Measurements from ENCODE around the gene GRAMD2B.
"Not testable (repeated sequence)": the region's sequence is repeated elsewhere in the genome, so short reads cannot be mapped to it uniquely, and the experiment has no call there.

Gene GRAMD2B

DNA sequence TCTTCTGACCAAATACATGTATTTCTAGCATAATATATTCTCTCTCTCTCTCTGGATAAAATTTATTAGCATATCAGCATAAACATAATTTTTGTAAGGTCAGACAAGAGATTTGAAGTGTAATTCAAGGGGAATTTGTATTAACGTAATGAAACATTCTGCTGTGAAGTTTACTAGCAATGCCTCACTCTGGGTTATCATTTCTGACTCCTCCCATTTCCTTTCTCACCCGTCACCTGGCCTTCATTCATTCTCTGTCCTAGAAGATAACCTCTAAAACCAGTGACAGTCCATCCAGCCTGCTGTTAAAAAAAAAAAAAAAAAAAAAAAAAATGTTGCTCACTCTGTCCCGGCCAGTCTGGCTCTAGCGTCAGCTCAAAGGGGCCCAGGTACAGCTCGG is 27.1 kb downstream of the GRAMD2B start:
- no peak for DNase-seq (ENCODE audit: low read depth)

DNA sequence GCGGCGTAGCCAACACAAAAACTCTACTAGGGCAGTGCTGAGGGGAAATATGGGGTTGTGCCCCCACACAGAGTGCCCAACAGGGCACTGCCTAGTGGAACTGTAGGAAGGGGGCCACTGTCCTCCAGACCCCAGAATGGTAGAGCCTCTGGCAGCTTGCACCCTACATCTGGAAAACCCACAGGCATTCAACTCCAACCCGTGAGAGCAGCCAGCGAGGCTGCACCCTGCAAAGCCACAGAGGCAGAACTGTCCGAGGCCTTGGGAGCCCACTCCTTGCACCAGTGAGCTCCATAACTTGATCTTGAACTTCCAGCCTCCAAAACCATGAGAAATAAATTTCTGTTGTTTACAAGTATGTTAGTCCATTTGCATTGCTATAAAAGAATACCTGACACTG is 27.7 kb downstream of the GRAMD2B start:
- DNase-seq (ENCODE audit: low read depth) = no peak

- DNase-seq (ENCODE audit: low read depth) = no peak
These were observed 29.3 kb downstream of the GRAMD2B start for GRCh38 chr5:126452477-126452876.

- DNase-seq (ENCODE audit: low read depth) = no peak
These were observed 30.9 kb downstream of the GRAMD2B start for GRCh38 chr5:126454081-126454480.

DNA sequence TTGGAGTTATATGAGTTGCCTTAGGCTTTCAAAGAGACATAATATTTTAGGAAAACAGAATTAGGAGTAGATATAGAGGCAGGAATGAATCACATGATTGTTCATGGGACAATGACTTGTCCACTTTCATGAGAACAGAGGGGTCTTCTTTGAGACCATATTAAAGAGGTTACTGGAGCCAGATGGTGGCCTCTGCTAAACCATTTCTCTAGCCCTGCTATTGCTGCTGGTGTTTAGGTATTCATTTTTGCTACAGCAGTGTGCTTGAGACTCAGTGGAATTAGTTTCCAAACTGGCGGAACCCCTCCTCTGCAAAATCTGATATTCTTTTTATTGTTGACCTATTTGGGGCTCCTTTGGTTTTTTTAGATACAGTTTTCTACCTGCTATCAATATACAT is 31.3 kb downstream of the GRAMD2B start:
- no peak for DNase-seq (ENCODE audit: low read depth)

DNA sequence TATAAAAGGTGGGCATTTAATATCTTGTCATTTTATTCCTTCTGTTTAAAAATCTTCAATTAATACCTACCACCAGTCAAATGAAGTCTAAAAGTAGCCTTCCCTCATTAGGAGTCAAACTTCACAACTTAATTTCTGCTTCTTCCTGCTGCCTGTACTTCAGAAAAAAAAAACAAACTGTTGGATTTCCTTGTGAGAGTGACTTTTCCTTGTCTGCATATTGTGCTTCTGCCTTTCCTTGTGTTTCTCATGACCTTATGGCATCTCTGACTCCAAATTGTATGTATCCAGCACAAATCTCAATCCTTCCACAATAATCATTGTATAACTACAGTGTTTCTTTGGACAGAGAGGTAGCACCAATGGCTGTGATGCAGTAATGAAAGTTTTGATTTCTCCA is 32.1 kb downstream of the GRAMD2B start:
- no peak for DNase-seq (ENCODE audit: low read depth)

DNA sequence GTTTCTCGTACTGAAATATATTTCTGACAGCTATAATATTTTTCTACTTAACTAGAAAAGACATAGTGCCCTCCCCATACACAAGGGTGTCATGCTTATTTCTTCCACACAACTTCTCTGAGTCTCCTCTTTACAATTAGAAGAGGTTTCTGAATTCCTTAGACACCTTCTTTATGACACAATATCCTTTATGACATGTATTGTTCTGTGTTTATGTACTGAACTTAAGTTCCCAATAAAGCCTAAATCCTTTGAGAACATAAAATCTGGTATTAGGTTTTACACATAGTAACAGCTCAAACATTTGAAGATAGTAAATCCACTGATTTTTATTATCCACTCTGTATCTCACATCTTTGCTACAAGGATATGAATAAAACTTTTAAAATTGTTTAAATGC is 32.5 kb downstream of the GRAMD2B start:
- DNase-seq (ENCODE audit: low read depth) = no peak

DNA sequence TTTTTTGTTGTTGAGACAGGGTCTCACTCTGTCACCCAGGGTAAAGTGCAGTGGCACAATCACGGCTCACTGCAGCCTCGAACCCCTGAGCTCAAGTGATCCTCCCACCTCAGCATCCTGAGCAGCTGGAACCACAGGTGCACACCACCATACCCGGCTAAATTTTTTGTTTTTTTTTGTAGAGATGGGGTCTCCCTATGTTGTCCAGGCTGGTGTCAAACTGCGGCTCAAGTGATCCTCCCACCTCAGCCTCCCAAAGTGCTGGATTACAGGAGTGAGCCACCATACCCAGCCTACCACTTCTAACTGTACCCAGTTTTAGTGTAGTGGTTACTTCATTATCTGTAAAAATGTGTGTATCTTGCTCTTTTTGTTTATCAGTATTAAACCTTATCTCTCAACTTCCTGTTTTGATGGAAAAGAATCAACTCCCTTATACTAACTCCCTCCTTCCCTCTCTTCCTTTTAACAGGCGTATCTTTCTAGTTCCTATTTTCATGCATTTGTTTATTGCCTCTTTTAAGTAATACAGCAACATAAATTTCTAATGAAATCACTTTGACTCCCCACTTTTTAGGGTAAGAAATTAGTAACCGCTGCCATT is 33.1 kb downstream of the GRAMD2B start:
- no peak for DNase-seq (ENCODE audit: low read depth)

- DNase-seq (ENCODE audit: low read depth) = no peak
These were observed 37.2 kb downstream of the GRAMD2B start for GRCh38 chr5:126460459-126460858.

- no peak for DNase-seq (ENCODE audit: low read depth)
These were observed 37.8 kb downstream of the GRAMD2B start for GRCh38 chr5:126460977-126461376.

DNA sequence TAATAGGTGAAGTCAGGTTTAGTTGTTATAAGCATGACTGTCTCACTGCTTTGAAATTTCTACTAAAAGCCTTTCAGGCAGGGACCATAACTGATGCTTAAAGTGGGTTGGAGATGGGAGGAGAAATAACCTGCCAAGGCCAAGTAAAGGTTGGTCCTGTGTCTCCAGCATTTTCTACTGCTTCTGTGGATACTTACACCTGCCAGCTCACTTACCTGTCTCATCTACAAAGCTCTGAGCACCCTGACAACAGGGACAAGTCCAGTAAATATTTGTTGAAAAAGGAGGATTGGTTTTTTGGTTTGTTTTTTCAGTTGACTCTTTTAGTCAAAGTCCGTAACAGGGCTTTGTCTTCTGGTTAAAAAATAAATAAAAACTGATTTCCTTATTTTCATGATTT is 38.6 kb downstream of the GRAMD2B start:
- DNase-seq (ENCODE audit: low read depth) = no peak

DNA sequence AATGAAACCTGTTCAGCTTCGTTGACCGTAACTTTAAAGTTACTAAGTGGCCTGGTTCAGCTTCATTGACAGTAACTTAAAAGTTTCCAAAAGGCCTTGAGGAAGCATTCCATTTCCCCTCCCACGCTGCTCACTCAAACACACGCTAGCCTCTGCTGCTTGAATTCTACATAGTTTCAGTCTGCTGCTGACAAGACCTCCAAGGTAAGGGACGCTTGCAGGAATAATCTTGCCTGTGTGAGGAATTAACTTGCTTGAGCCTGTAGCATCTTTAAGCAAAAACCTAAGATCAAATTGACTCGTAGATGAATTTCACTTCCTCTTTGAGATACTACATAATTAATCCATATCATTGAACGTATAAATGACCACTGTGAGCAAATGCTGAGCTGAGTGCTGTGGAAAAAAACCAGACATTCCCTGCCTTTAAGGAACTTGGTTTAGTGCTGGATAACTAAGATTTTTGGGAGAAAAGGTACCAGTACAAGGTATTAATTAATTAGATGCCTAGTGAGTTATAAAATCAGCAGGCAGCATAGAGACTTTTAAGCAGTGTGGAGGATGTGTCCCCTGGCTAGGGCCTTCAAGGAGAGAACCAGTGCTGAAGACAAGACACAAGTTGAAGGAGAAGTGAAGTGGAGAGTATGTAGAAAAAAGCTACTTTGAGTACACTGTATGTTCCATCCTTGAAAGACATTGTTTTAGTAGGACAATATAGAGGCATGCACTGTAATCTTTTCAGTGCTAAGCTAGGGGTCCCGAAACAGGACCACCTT is 39.2 kb downstream of the GRAMD2B start:
- no peak for DNase-seq (ENCODE audit: low read depth)

DNA sequence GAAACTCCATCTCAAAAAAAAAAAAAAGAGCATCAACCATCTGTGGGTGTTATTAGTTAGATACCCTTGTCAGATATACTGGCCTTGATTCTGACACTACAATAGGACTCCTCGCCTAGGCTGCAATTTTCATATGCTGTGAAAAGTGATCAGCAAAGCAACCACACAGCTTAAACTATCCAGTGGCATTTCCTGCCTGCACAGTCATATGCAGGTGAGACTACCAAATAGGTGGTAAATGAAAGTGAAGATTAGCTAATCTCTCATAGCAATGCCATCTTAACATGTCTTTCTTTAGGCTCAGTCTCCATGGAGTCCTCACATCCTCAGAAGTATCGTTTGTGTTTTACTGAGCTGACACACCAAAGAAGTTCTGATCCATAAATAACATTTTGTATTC is 40.8 kb downstream of the GRAMD2B start:
- no peak for DNase-seq (ENCODE audit: low read depth)

- no peak for DNase-seq (ENCODE audit: low read depth)
These were observed 41.8 kb downstream of the GRAMD2B start for GRCh38 chr5:126464959-126465358.

GRCh38 chr5:126468091-126468490 is 44.9 kb downstream of the GRAMD2B start:
- DNase-seq (ENCODE audit: low read depth) = no peak

DNA sequence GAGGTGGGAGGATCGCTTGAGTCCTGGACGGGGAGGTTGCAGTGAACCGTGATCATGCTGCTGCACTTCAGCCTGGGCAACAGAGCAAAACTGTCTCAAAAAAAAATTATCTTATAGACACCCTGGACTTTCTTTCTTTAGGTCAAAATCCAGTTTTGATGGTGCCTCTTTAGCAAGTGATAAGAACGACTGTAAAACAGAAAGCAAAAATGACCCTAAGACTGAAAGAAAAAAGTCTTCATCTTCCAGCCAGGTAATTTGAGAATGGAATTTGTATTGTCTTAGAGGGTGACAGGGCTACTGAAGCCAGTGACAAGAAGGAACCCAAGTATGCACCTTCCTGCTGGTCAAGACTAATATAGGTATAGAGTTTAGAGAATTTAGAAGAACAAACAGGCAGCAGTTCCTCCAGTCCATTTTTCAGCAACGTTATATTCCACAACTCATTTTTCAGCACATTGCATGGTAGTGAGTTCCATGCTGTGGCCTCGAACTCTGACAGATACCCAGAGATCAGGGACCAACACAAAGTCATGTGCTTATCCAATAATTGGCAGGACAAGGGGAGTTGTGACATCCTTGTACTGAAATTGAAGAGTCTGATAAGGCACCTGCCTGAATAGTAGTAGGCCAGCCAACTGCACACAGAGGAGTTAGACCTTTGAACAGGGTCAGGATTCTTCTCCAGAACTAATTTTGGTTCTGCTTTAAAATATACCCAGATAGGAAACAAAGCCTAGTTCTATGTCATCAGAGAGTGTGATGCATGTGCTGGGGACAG is 46.5 kb downstream of the GRAMD2B start:
- no peak for DNase-seq (ENCODE audit: low read depth)

DNA sequence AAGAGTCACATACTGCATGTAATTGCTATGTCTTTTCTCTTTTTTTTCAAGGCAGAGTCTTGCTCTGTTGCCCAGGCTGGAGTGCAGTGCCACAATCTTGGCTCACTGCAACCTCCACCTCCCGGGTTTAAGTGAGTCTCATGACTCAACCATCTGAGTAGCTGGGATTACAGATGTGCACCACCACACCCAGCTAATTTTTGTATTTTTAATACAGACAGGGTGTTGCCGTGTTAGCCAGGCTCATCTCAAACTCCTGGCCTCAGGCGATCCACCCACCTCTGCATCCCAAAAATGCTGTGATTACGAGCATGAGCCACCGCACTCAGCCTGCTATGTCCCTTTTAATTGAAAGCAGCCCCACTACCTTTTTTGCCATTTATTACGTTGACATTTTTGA is 47.3 kb downstream of the GRAMD2B start:
- not testable (repeated sequence) for DNase-seq (ENCODE audit: low read depth)

DNA sequence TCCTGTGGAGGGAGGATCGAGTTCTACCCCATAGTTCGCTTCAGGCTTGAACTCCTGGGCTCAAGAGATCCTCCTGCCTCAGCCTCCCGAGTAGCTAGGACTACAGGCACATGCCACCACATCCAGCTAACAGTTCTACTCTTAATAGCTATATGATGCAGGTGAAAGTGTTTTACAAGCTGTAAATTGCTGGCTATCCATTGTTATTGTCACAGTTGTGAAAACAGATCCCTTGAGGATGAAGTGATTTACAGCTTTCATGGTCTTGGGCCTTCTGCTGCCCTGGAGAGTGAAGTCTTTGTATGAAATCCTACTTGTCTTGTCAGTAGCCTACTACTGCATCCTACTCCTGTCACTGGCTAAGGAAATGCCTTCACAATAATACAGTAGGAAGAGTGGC is 48.0 kb downstream of the GRAMD2B start:
- DNase-seq (ENCODE audit: low read depth) = no peak

- no peak for DNase-seq (ENCODE audit: low read depth)
These were observed 48.8 kb downstream of the GRAMD2B start for GRCh38 chr5:126471875-126472537.

- DNase-seq (ENCODE audit: low read depth) = no peak
These were observed 49.3 kb downstream of the GRAMD2B start for GRCh38 chr5:126472538-126472889.

- no peak for DNase-seq (ENCODE audit: low read depth)
These were observed 54.3 kb downstream of the GRAMD2B start for GRCh38 chr5:126477294-126478117.

DNA sequence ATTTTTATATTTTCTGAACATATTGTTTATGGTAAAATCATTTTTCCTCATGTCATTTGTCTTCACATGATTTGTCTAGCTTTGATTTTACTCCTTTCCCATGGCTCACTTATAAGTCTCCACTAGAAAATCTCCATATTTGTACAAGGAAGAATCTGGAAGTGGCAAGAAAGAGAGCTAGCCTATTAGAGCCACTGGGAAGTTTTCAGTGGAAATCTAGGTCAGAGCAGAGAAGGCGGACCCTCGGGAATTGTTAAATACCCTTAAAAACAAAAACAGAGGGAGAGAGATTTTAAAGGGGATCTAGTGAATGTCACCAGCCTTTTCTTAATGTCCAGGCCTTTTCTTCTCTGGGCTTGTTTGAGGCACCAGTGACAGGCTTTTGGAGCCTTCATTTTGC is 56.6 kb downstream of the GRAMD2B start:
- DNase-seq (ENCODE audit: low read depth) = no peak

All from stimulated activated CD4-positive, alpha-beta T cell treated with anti-CD3 and anti-CD28 coated beads, Interleukin-2, amount 100 ng/mL, for 4 hours (primary cell).